22Rv1 (cell line): ENCODE results near the gene AKAP12.

ENCODE experiments used
- H3K27ac ChIP-seq: fragments of 450-650 bp; 2 replicates; pipeline ENCODE4 v1.5.1; 2017
- ZFX ChIP-seq: fragments of 450-650 bp; IDR thresholded peaks from 2 replicates; pipeline ENCODE4 v1.6.1; 2017; ENCODE audit warnings: antibody characterized with exemption, borderline replicate concordance
- TF ChIP-seq, protein P1 (sequence below): fragments of 450-650 bp; IDR thresholded peaks from 2 replicates; pipeline ENCODE4 v1.5.1; 2017; ENCODE audit warnings: mild to moderate bottlenecking

AKAP12 gene

GRCh38 chr6:151247490-151247889 lies 7.7 kb downstream of the AKAP12 start:
- H3K27ac ChIP-seq: no peak overlapping the region
- TF ChIP-seq, protein P1, sequence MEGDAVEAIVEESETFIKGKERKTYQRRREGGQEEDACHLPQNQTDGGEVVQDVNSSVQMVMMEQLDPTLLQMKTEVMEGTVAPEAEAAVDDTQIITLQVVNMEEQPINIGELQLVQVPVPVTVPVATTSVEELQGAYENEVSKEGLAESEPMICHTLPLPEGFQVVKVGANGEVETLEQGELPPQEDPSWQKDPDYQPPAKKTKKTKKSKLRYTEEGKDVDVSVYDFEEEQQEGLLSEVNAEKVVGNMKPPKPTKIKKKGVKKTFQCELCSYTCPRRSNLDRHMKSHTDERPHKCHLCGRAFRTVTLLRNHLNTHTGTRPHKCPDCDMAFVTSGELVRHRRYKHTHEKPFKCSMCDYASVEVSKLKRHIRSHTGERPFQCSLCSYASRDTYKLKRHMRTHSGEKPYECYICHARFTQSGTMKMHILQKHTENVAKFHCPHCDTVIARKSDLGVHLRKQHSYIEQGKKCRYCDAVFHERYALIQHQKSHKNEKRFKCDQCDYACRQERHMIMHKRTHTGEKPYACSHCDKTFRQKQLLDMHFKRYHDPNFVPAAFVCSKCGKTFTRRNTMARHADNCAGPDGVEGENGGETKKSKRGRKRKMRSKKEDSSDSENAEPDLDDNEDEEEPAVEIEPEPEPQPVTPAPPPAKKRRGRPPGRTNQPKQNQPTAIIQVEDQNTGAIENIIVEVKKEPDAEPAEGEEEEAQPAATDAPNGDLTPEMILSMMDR: no peak
- TF ChIP-seq ZFX: no peak

DNA sequence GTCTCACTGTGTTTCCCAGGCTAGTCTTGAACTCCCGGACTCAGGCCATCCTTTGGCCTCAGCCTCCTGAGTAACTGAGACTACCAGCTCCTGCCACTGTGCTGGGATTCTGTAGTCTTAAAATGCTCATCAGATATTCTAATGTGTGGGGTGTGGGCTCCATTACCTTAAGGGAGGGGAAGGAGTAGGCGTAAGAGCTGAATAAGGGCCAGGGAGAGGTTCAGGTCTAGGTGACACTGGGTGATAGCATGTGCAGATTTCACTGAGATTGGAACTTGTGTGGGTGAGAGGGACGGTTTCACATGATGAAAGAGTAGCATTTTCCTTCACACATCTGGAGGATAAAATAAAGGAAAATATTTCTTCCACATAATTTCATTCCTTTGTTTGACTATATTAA lies 8.5 kb downstream of the AKAP12 start:
- H3K27ac ChIP-seq: no peak overlapping the region
- TF ChIP-seq, protein P1: no peak
- TF ChIP-seq ZFX: no peak

DNA sequence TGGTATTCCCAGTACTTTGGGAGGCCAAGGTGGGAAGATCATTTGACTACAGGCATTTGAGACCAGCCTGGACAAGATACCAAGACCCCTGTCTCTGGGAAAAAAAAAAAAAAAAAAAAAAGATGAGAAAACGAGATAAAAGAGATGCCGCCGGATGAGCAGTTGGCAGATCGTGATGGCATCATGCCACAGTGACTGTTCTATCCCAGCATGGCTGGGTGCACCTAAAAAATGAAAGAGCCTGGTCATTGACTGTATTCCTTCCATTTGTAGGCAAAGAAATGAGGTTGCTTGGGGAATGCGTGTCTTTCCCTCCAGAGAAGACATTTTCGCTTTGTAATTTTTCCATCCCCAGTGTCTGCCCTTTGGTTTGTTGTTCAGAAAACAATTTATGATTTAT lies 12.9 kb downstream of the AKAP12 start:
- no peak overlapping the region for H3K27ac ChIP-seq
- no peak for TF ChIP-seq ZFX
- TF ChIP-seq, protein P1: no peak

- H3K27ac ChIP-seq: no peak overlapping the region
- TF ChIP-seq ZFX: no peak
- TF ChIP-seq, protein P1: no peak
These were observed 14.8 kb downstream of the AKAP12 start for GRCh38 chr6:151254451-151255081.

DNA sequence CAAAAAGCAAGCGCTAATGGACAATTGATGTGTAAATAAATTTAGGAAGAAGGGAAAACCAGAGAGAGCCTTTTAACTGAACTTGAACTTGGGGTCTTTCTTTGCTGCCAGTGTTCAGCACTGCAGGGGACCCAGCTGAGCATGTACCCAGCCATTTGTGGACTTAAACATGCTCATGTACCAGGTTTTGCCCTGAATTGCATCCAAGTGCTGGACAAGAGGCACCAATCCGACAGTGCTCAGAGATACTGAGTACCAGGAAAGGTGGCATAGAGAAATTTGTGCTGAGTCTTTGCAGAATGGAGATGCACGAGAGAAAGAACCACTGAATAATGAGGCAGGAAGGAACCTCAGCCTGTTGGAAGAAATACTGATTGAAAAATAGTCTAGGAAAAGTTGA lies 16.0 kb downstream of the AKAP12 start:
- no peak overlapping the region for H3K27ac ChIP-seq
- TF ChIP-seq, protein P1: no peak
- TF ChIP-seq ZFX: no peak

- TF ChIP-seq, protein P1: no peak
- no peak for TF ChIP-seq ZFX
These were observed 18.2 kb downstream of the AKAP12 start for GRCh38 chr6:151257985-151258445.

GRCh38 chr6:151260205-151260604 lies 20.4 kb downstream of the AKAP12 start:
- TF ChIP-seq, protein P1: no peak
- TF ChIP-seq ZFX: no peak
- no peak overlapping the region for H3K27ac ChIP-seq

More at GRCh38 chr6:151257985-151258445, 18.2 kb downstream of the AKAP12 start:
- H3K27ac ChIP-seq: no peak overlapping the region
